ENCODE measurements around the gene CROCC2.
A peak's percentile ranks its signal among the peaks of the same experiment; 100 is the strongest.

The CROCC2 gene

GRCh38 chr2:240959941-240960308 is 53.8 kb downstream of the CROCC2 start:
- DNase-seq = no peak

- DNase-seq = peak; percentile 10
Measured at GRCh38 chr2:240960309-240960970, 54.3 kb downstream of the CROCC2 start.

- peak; percentile 47 for DNase-seq
Measured at GRCh38 chr2:240960971-240961876, 55.1 kb downstream of the CROCC2 start.

GRCh38 chr2:240961910-240962299 is 55.8 kb downstream of the CROCC2 start:
- DNase-seq = no peak

- no peak for DNase-seq
Measured at GRCh38 chr2:240962300-240963064, 56.3 kb downstream of the CROCC2 start.

- DNase-seq = no peak
Measured at GRCh38 chr2:240963065-240963867, 57.1 kb downstream of the CROCC2 start.

- no peak for DNase-seq
Measured at GRCh38 chr2:240963868-240964703, 58.0 kb downstream of the CROCC2 start.

- no peak for DNase-seq
Measured at GRCh38 chr2:240964704-240965295, 58.7 kb downstream of the CROCC2 start.

- DNase-seq = no peak
Measured at GRCh38 chr2:240965296-240965904, 59.3 kb downstream of the CROCC2 start.

GRCh38 chr2:240965905-240966456 is 59.8 kb downstream of the CROCC2 start:
- DNase-seq = no peak

- no peak for DNase-seq
Measured at GRCh38 chr2:240966457-240966905, 60.3 kb downstream of the CROCC2 start.

GRCh38 chr2:240966906-240967680 is 61.0 kb downstream of the CROCC2 start:
- DNase-seq = no peak

- no peak for DNase-seq
Measured at GRCh38 chr2:240967681-240968621, 61.8 kb downstream of the CROCC2 start.

- no peak for DNase-seq
Measured at GRCh38 chr2:240968731-240969624, 62.8 kb downstream of the CROCC2 start.

GRCh38 chr2:240970104-240970503 is 64.0 kb downstream of the CROCC2 start:
- DNase-seq = no peak

- no peak for DNase-seq
Measured at GRCh38 chr2:240970816-240971215, 64.7 kb downstream of the CROCC2 start.

GRCh38 chr2:240972201-240972600 is 66.1 kb downstream of the CROCC2 start:
- no peak for DNase-seq
